Hepatic stellate cell (primary cell): ENCODE results near the gene MNAT1.

ENCODE experiments used
- DNase-seq: peaks from one replicate; pipeline ENCODE4 v3.0.0; 2011; ENCODE audit warnings: low spot score

MNAT1 gene

DNA sequence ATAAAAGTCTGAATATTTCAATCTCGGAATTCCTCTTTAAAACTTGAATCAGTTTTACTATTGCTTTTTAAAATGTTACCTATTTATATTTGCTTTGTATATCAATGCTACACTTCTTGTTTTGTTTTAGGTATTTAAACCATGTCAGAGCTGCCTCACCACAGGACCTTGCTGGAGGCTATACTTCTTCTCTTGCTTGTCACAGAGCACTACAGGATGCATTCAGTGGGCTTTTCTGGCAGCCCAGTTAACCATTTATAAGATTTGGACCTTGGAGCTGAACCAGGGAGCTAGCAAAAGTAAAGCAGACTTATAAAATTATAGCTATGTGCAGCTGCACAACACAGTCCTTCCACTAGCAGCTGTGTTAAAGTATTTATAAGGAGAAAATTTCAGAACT lies 233.5 kb downstream of the MNAT1 start:
- no peak for DNase-seq

DNA sequence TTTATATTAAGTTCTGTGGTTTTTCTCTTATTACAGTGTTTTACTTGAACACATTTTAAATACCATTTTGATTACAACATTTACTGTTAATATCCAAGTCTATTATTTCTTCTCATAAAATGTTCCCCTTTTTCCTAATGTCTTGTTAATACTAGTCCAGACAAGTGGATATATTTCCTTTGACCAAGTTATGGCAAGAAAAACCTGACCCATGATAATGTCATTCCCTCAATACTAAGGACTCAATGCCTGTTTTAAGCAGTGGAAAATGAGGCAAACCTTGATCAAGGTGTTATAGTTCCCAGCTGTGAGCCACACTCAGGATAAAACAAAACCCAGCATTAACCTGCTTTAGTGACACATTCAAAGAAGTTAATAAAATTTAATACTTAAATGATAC lies 234.1 kb downstream of the MNAT1 start:
- DNase-seq = no peak

DNA sequence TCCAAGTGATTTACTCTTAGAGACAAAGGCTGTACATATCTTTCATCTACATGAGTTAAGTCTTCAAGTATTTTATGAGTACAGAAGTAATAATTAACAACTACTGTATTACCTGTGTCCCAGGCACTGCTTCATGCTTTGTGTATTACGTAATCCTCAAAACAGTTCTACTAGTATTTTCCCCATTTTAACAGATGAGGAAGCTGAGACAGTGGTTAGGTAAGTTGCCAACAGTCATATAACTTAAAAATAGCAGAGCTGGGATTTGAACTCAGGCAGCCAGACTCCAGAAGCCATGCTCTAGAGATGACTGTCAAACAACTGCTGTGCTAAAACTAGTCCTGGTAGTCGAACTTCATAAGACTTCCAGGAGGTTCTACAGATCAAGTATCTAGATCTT lies 235.6 kb downstream of the MNAT1 start:
- no peak for DNase-seq

DNA sequence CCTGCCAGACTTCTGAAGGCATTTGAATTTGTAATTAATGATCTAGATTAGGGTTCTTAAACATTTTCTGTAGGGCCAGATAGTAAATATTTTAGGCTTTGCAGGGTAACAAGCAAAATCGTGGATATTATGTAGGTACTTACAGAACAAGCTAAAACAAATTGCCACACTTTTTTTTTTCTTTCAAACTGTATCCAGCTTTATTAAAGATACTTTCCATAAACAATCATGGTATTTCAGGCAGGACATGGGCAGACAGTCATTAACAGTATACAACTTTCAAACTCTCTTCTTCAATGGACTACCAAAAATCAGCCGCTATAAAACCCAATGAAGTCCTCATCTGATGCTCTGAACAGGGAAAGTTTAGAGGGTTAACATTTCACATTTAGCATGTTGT lies 236.7 kb downstream of the MNAT1 start:
- no peak for DNase-seq

DNA sequence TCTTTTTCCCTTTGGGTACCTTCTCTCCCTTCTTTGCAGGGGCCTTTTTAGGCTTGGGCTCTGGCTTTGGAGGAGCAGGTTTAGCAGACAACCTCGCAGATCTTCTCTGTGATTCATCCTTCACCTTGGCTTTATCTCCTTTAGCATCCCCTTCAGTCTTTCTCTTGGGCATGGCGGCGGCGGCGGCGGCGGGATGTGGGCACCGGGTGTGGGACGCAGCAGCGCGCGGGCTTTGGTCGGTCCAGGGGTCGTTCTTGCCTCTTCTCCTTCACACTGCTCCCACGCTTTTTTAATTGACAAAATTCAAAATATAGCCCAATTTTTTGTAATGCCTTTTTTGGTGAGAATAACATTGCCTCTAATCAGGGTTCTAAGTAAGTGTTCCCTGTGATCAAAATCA lies 237.7 kb downstream of the MNAT1 start:
- no peak for DNase-seq

DNA sequence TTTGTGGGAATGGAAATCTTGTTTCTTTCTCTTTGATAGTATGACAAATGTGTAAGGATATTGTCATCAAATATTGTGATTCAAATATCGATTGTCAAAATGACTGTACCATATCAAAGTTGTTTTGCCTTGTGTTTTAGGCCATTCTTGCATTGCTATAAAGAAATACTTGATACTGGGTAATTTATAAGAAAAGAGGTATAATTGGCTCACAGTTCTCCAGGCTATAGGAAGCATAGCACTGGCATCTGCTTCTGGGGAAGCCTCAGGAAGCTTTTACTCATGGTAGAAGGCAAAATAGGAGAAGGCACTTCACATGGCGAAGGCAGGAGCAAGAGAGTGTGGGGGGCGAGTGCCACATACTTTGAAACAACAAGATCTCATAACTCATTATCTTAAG lies 238.5 kb downstream of the MNAT1 start:
- DNase-seq = no peak

DNA sequence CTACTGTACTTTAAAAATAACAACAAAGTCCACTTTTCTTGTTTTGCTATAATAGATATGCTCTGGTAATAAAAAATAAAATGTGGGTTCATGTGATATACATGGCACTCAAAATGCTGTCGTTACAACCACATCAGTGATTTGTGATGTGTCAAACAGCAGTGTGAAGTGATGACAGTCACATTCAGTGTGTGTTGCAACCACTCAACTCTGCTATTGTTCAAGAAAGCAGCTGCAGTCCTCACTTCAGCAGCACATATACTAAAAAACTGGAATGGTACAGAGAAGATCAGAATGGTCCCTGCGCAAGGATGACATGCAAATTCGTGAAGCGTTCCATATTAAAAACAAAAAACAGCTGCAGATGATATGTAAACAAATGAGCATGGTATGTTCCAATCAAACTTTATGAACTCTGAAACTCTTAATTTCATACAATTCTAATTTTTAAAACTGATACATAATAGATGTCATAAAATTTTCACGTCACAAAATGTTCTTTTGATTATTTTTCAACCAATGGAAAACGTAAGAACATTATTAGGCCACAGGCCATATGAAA lies 239.6 kb downstream of the MNAT1 start:
- DNase-seq = no peak

DNA sequence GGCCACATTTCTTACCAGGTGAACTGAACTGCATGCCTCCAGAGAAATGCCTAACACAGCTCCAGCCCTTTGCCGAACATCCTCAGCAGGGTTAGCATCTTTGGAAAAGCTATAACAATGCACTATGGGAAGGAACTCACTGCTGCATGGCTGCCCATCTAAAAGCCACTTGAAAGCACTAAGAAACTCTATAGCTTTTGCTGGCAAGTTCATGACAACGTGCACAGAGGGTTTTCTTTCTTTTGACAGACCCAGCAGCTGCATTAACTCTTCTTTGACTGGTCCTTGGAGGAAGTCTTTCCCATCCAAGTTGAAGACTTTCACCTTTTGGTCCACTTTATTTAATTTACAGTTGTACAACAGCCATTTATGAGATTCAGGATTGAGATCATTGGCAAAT lies 241.0 kb downstream of the MNAT1 start:
- no peak for DNase-seq

DNA sequence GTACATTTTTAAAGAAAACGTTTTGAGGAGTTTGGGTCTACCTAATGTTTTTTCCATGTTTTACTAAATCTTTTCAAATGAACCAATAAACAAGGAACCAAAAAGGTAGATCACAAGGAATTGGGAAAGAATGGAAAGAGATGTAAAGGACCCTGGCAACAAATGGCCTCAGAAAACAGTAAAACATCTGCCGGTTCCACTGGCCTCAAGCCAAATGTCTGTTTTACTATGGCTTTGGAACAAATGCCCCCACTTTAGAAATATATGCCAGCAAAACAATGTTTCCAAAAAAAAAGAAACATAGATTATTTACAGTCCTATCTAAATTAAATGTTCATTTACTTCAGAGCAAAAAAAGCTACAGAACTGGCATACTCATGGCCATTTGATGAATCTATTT lies 243.3 kb downstream of the MNAT1 start:
- no peak for DNase-seq

DNA sequence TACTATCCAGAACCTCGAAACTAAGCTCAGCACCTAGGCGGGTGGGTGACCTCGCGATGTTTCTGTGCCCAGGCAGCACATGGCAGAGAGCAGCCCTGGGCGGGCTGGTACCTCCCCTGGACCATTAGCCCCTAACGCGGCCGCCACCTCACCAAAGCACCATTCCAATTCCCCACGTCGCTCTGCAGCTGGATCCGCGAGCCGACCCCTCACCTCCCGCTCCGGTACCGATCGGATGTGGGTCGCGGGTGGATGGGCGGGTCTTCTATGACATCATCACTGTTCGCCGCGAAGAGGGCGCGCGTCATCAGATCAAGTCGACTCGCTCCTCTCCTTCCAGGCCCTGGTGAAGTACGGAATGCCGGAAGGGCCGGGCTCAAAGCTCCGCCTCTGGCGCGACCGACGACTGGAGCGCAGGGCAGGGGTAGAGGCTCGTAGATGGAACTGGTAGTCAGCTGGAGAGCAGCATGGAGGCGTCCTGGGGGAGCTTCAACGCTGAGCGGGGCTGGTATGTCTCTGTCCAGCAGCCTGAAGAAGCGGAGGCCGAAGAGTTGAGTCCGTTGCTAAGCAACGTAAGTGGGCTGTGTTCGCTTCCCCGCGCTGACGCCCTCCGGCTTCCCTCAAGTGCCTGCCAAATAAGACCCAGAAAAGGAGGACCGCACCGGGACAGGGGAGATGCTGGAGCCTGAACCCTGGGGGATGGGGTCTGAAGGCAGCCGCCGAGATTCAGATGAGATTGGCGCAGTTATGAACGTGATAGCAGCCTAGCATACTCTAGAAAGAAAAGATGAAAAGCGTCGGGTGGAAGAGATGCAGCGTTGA lies 246.5 kb downstream of the MNAT1 start, which contains the start of the genes SLC38A6 and TRMT5:
SLC38A6 (plus strand) TSS at position 435 of the 822 bp plus-strand sequence; CDS start at position 468, 33 bp downstream.
TRMT5 (minus strand) TSS at position 269 of the 822 bp plus-strand sequence; CDS start at position 163, 106 bp downstream.
- peak; percentile 87 for DNase-seq

DNA sequence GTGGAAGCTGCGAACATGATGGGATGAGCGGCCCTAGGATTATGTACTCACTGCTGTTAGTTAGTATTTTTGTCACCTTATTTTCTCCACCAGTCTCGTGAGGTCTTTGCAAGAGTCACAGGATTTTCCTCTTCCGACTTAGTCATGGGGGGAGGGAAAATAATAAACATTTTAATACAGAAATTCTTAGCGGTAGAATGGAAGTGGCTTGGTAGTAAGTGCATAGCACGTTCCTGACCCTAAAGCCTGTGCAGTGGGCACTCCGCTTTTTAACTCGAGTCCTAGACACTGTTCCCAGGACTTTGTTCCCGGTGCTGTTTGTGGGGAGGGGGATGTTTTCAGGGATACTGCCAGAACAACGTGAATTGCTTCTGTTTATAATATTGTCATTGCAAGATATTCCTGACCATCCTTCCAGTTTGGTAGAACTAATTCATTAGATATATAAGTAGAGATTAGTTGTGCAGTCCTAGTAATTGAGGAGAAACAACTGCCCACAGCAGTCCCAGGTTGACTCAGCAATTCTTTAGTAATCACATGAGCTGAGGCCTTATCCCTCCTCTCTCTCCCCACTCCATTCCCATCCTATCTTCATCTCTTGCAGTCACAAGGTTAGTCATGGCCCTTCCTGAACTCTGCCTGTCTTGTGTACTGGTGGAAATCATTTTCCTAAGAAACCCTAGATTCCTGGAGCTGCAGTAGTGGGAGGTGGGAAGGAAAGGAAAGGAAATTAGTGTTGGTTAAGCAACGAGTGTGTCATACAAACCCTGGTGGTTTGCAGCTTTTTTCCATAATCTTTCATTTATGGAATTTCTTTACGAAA lies 247.3 kb downstream of the MNAT1 start:
- peak; percentile 35 for DNase-seq

DNA sequence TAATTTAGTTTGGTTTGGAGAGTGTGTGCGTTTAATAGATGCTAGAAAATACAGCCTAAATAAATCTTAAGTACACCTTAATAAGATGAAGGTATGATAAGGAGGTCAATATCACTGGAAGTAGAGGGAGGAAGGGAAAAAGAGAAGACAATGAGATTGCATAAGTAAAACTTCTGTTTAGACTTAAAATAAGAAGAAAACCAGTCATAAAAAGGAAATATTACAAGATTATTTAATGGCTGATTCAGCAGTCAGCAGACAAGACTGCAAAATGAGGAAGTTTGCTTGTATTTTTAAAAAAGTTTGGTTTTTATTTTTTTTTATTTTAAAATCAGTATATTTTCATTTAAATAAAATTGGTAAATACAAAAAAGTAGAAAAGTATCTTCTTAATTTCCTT lies 249.6 kb downstream of the MNAT1 start:
- no peak for DNase-seq

DNA sequence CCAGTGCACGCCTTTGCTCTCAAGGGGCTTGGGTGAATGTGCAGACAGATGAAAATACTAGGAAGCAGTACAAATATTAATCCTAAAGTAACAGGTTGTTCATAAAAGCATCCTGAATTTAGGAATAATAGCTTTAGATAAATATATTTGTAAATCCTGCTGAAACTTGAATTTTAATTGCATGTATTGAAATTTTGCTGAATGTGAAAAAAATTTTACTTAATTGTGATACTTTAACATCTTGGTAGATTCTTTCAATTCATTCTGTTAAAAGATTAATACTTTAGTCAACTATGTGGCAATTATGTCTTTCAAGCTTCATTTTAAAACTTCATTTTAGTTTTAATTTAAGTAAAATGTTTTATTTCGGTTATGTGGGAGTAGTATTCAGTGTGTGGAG lies 251.9 kb downstream of the MNAT1 start:
- DNase-seq = no peak

DNA sequence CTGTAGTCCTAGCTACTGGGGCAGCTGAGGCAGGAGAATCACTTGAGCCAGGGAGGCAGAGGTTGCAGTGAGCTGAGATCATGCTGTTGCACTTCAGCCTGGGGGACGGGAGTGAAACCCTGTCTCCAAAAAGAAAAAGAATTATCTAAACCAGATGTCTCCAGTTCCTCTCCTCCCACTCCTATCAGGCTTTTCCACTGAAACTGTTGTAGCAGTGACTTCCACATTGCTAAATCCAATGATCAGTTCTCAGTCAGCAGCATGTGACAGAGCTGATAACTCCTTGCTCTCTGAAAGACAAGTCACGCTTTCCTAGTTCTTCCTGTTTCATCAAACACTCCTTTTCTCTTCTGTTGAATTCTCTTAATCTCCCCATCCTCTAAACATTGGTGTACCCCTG lies 255.0 kb downstream of the MNAT1 start:
- no peak for DNase-seq

DNA sequence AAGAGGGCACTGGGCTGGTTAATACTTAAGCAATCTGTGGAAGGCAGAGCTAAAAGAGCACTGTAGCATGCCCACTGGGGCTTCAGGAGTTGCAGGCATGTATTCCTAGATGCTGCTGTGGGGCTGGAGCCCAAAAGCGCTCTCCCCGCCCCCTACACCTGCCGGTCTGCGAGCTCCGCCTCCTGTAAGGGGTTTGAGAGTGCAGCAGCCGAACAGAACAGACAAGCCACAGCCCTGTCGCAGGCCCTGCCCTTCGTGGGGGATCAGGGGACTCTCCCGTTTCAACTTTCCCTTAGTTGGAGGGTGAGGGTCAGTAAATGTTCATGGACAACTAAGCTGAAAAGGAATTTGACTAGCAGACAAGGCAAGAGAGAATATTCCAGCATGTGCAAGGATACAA lies 264.1 kb downstream of the MNAT1 start:
- no peak for DNase-seq

DNA sequence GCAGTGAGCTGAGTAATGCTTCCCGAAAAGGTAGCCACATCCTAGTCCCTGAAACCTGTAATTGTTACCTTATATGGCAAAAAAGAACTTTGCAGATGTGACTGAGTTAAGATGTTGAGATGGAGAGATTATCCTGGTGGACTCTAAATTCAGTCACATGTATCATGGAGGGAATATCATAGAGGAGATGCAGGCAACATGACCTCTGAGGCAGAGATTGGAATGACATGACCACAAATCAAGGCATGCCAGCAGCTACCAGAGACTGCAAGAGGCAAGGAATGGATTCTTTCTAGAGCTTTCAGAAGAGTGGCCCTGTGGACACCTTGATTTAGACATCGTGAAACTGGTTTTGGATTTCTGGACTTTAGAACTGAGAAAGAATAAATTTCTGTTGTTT lies 265.0 kb downstream of the MNAT1 start:
- no peak for DNase-seq

DNA sequence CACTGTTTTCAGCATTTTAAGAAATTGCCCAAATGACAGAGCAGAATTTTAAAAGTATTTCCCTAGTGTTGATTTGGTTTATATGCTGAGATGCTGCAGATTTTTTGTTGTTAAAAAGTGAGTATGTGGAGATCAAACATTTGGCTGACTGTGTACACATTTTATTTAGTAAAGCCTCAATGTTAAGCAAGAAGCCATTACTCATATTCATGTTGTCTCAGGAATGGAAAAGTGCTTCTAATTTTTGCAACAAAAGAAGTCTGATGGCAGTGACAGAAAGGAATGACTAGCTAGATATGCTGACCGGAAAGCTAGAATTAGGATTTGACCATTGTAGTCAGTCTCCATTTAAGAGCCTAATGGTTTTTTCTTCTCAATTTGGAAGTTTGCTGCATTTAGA lies 269.0 kb downstream of the MNAT1 start:
- DNase-seq = peak; percentile 3

DNA sequence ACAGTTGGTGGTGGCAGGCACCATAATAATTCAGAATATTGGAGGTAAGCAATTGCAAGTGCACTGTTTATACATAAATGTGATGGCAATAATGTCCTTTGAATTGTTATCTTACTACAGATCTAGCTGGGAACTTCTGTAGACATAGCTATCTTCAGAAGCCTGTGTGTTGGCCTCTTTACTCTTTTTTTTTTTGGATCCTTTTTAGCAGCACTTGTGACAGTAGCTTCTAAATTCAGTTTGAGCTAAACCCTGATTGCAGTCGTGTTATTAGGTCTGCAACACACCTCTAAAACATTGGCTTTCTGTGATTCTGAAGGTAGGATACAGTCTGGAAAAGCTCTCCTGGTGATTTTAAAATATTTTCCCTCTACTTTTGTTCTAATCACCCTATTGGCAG lies 285.0 kb downstream of the MNAT1 start:
- no peak for DNase-seq
